Measurements from ENCODE around the gene DLG2. TPM values are rescaled to one million over a fixed set of nuclear protein-coding genes. Genes with fewer than 3 reads are reported as not detected.

The DLG2 gene
- total RNA-seq, 2 experiments from 2014 or later, result 1.2 to 1.4 TPM

- POLR2A ChIA-PET, result no interaction called here
- CTCF ChIA-PET, result interaction anchor here (0.7 kb wide), 1 partner anchor 442 kb away, joined by 3 read pairs; no protein-coding TSS in a partner anchor
Observed at GRCh38 chr11:84480131-84480530, 1147.0 kb downstream of the DLG2 start.

GRCh38 chr11:84476581-84476980, 1150.6 kb downstream of the DLG2 start:
- CTCF ChIA-PET, result no interaction called here
- POLR2A ChIA-PET, result no interaction called here

- POLR2A ChIA-PET, result no interaction called here
- CTCF ChIA-PET, result no interaction called here
Observed at GRCh38 chr11:84471501-84471900, 1155.6 kb downstream of the DLG2 start.

GRCh38 chr11:84468235-84468634, 1158.9 kb downstream of the DLG2 start:
- POLR2A ChIA-PET, result no interaction called here
- CTCF ChIA-PET, result no interaction called here

- POLR2A ChIA-PET, result no interaction called here
- CTCF ChIA-PET, result no interaction called here
Observed at GRCh38 chr11:84465040-84465439, 1162.1 kb downstream of the DLG2 start.

GRCh38 chr11:84455691-84456090, 1171.5 kb downstream of the DLG2 start:
- POLR2A ChIA-PET, result no interaction called here

GRCh38 chr11:84452211-84452610, 1174.9 kb downstream of the DLG2 start:
- ChIA-PET CTCF (no interaction called here), POLR2A (no interaction called here)

More at GRCh38 chr11:84455691-84456090, 1171.5 kb downstream of the DLG2 start:
- CTCF ChIA-PET, result no interaction called here

GRCh38 chr11:84438565-84438964, 1188.6 kb downstream of the DLG2 start:
- ChIA-PET CTCF (no interaction called here), POLR2A (no interaction called here)

- ChIA-PET POLR2A (no interaction called here), CTCF (no interaction called here)
Observed at GRCh38 chr11:84437071-84437980, 1189.8 kb downstream of the DLG2 start.

- ChIA-PET POLR2A (no interaction called here), CTCF (no interaction called here)
Observed at GRCh38 chr11:84430661-84431060, 1196.5 kb downstream of the DLG2 start.

- ChIA-PET CTCF (no interaction called here), POLR2A (no interaction called here)
Observed at GRCh38 chr11:84425673-84426072, 1201.5 kb downstream of the DLG2 start.

- POLR2A ChIA-PET, result no interaction called here
- CTCF ChIA-PET, result no interaction called here
Observed at GRCh38 chr11:84420271-84420670, 1206.9 kb downstream of the DLG2 start.

- POLR2A ChIA-PET, result no interaction called here
- CTCF ChIA-PET, result no interaction called here
Observed at GRCh38 chr11:84419616-84420015, 1207.5 kb downstream of the DLG2 start.

- CTCF ChIA-PET, result no interaction called here
Observed at GRCh38 chr11:84414920-84415319, 1212.2 kb downstream of the DLG2 start.

GRCh38 chr11:84413549-84413948, 1213.6 kb downstream of the DLG2 start:
- POLR2A ChIA-PET, result no interaction called here
- CTCF ChIA-PET, result no interaction called here

More at GRCh38 chr11:84414920-84415319, 1212.2 kb downstream of the DLG2 start:
- POLR2A ChIA-PET, result no interaction called here

- CTCF ChIA-PET, result no interaction called here
- POLR2A ChIA-PET, result no interaction called here
Observed at GRCh38 chr11:84412862-84413261, 1214.3 kb downstream of the DLG2 start.

- ChIA-PET CTCF (no interaction called here), POLR2A (no interaction called here)
Observed at GRCh38 chr11:84408946-84409411, 1218.2 kb downstream of the DLG2 start.

- CTCF ChIA-PET, result no interaction called here
Observed at GRCh38 chr11:84407091-84407490, 1220.1 kb downstream of the DLG2 start.

GRCh38 chr11:84398017-84398626, 1229.0 kb downstream of the DLG2 start:
- POLR2A ChIA-PET, result no interaction called here
- CTCF ChIA-PET, result no interaction called here

More at GRCh38 chr11:84407091-84407490, 1220.1 kb downstream of the DLG2 start:
- POLR2A ChIA-PET, result no interaction called here

- CTCF ChIA-PET, result no interaction called here
- POLR2A ChIA-PET, result no interaction called here
Observed at GRCh38 chr11:84396521-84396920, 1230.6 kb downstream of the DLG2 start.

- CTCF ChIA-PET, result no interaction called here
- POLR2A ChIA-PET, result no interaction called here
Observed at GRCh38 chr11:84390441-84391078, 1236.6 kb downstream of the DLG2 start.

Data from activated CD8-positive, alpha-beta memory T cell treated with anti-CD3 and anti-CD28 coated beads for 36 hours (primary cell).